Esophagus squamous epithelium (tissue), 5 donors: ENCODE results near the gene MYO18B. TPM values are rescaled to one million over a fixed set of nuclear protein-coding genes. Genes with fewer than 3 reads are reported as not detected.

Experiments used
- DNase-seq: peaks from one replicate; lab custom pipeline; 2025; lab: John Stamatoyannopoulos, UW
- H3K27ac ChIP-seq, 4 donors: fragments of 200-600 bp; sonication (generic); one replicate each; pipeline ENCODE4 v1.5.1; 2016 to 2019; ENCODE audit warnings: mild to moderate bottlenecking in 1 of 4
- H3K27me3 ChIP-seq, 4 donors: fragments of 200-600 bp; sonication (generic); 1 replicate in 3 of 4; 2 replicates in 1 of 4; pipeline versions ENCODE4 v1.5.1 to v1.6.0; 2017 to 2021; ENCODE audit warnings: antibody characterized with exemption in 1 of 4
- H3K36me3 ChIP-seq, 3 donors: fragments of 200-600 bp; sonication (generic); one replicate each; pipeline ENCODE4 v1.5.1; 2016 to 2019
- H3K4me1 ChIP-seq, 3 donors: fragments of 200-600 bp; sonication (generic); one replicate each; pipeline ENCODE4 v1.5.1; 2017 to 2019
- H3K4me3 ChIP-seq, 4 donors: fragments of 200-600 bp; sonication (generic); 1 replicate in 3 of 4; 2 replicates in 1 of 4; pipeline ENCODE4 v1.5.1; 2016 to 2019; ENCODE audit warnings: mild to moderate bottlenecking in 2 of 4, moderate library complexity in 1 of 4
- H3K9me3 ChIP-seq, 3 donors: fragments of 200-600 bp; sonication (generic); one replicate each; pipeline ENCODE4 v1.5.1; 2016 to 2019
- CTCF ChIP-seq, 6 experiments: fragments of 450-650 bp in 4 of 6; fragments of 200-600 bp in 2 of 6; sonication (generic) in 2 of 6; IDR thresholded peaks; one replicate each; pipeline ENCODE4 v1.5.1; 2016 to 2019; ENCODE audit warnings: antibody characterized with exemption in 6 of 6, mild to moderate bottlenecking in 4 of 6, moderate library complexity in 4 of 6
- POLR2A ChIP-seq, 4 donors: fragments of 450-650 bp; IDR thresholded peaks; one replicate each; pipeline ENCODE4 v1.6.1; 2017; ENCODE audit warnings: antibody characterized with exemption in 4 of 4, mild to moderate bottlenecking in 4 of 4, moderate library complexity in 3 of 4
- WGBS, 2 donors: methylation state at CpG; one replicate each; pipeline ENCODE4 v1.1.5; 2018; 5-methylcytosine and 5-hydroxymethylcytosine counted together
- intact Hi-C: fragments of 100-400 bp; cut with DNase I; formaldehyde crosslinking; loops from one replicate; pipeline ENCODE4 v1.15.0; 2022
- total RNA-seq, 4 donors: library from RNA; depleted of rRNA; stranded (reverse); fragments of >200 nt; gene quantifications; one replicate each; pipeline ENCODE4 v1.1.0, GENCODE V29; 2016
- donor health status: DM: yes; HTN: yes; CAD: no.

Gene MYO18B
- total RNA-seq, 4 donors from 2014 or later, result 0.06 to 2.5 (median 0.17) TPM

DNA sequence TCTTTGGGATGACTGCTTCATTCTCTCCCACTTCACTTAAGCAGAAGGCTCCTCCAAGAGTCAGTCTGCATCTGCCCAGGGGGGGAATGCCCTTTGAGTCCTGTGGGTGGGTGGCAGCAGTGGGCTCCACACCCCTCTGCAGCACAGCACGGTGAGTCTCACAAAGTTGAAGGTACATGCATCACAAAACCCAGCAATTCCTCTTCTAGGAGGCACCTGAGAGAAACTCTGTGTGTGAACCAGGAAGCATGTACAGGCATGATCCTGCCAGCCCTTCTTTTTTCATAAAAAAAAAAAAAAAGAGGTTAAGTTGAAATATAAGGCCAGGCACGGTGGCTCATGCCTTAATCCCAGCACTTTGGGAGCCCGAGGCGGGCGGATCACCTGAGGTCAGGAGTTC is 87.2 kb downstream of the MYO18B start:
- Histone ChIP-seq H3K27me3 (no peaks in the 10 kb centered on the region), H3K4me1 (no peaks in the 10 kb centered on the region), H3K27ac (no peak overlapping the region), H3K36me3 (no peaks in the 10 kb centered on the region), H3K4me3 (no peak overlapping the region), H3K9me3 (no peaks in the 10 kb centered on the region)
- 40 to 50% methylated on average over 4 of the region's 5 CpGs for WGBS, 2 donors
- no peak for DNase-seq
- intact Hi-C loops, result no loop called here
- TF ChIP-seq POLR2A (IDR thresholded peaks at IDR 0.05) (no peak), CTCF (IDR thresholded peaks at IDR 0.05) (no peak)

DNA sequence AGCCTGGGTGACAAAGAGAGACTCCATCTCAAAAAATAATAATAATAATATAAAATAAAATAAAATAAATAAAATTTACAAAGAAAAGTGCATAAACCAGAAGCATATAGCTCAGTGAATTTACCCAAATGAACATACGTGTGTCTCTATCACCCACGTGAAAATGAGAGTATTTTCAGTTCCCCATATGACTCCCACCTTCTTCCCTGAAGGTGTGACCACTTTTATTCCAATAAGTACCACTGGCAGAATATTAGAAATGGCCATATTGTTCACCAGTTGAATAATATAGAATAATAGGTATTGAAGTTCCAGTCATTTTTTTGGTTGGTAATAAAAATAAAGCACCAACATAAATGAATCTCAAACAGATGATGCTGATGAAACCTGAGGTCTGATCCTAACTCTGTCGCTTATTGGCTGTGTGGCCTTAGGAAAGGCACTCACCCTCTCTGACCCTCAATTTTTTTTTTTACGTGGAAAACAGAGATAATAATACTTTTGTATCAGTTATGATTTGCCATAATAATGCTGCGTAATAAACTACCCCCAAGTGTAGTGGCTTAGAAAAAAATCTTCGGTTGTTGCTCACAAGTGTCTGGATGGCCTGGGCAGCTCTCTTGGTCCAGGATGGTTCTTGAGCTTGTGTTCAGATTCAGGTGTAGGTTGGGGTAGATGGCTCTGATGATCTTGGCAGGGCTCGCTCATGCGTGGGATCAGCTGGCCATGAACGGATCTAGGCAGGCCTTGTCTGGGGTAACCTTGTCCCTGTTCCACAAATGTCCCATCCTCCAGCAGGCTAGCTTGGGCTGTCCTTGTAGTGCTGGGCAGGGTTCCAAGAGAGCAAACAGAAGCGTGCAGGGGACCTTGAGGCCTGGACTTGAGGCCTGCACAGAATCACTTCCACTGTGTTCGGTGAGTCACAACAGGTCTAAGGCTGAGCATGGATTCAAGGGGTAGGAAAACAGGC is 88.1 kb downstream of the MYO18B start:
- WGBS, 2 donors, result 83% methylated on average over 7 to 11 of the region's 11 CpGs
- H3K4me1 ChIP-seq, result no peaks in the 10 kb centered on the region
- no peaks in the 10 kb centered on the region for H3K27me3 ChIP-seq

GRCh38 chr22:25833091-25833490 is 91.1 kb downstream of the MYO18B start:
- Histone ChIP-seq H3K9me3 (no peaks in the 10 kb centered on the region), H3K27ac (no peak overlapping the region), H3K27me3 (no peaks in the 10 kb centered on the region), H3K36me3 (no peaks in the 10 kb centered on the region), H3K4me1 (no peaks in the 10 kb centered on the region), H3K4me3 (no peak overlapping the region)
- no peak for DNase-seq
- WGBS, 2 donors, result 67% methylated on average over 5 of the region's 5 CpGs; no CpG with 5 or more reads in 1 of the 2 donors
- intact Hi-C loops, result no loop called here
- TF ChIP-seq POLR2A (IDR thresholded peaks at IDR 0.05), result no peak
- TF ChIP-seq CTCF (IDR thresholded peaks at IDR 0.05), result no peak

More for the DNA sequence above, 88.1 kb downstream of the MYO18B start:
- Histone ChIP-seq H3K36me3 (no peaks in the 10 kb centered on the region), H3K9me3 (no peaks in the 10 kb centered on the region), H3K27ac (no peak overlapping the region), H3K4me3 (no peak overlapping the region)
- no peak for DNase-seq
- intact Hi-C loops, result no loop called here
- no peak for TF ChIP-seq CTCF (IDR thresholded peaks at IDR 0.05)
- TF ChIP-seq POLR2A (IDR thresholded peaks at IDR 0.05), result no peak

GRCh38 chr22:25833676-25834075 is 91.7 kb downstream of the MYO18B start:
- Histone ChIP-seq H3K27ac (no peak overlapping the region), H3K36me3 (no peaks in the 10 kb centered on the region), H3K9me3 (no peaks in the 10 kb centered on the region), H3K4me1 (no peaks in the 10 kb centered on the region), H3K27me3 (no peaks in the 10 kb centered on the region), H3K4me3 (no peak overlapping the region)
- intact Hi-C loops, result no loop called here
- WGBS, 2 donors, result 85 to 88% methylated on average over 2 of the region's 2 CpGs
- DNase-seq, result no peak
- TF ChIP-seq CTCF (IDR thresholded peaks at IDR 0.05) (no peak), POLR2A (IDR thresholded peaks at IDR 0.05) (no peak)

DNA sequence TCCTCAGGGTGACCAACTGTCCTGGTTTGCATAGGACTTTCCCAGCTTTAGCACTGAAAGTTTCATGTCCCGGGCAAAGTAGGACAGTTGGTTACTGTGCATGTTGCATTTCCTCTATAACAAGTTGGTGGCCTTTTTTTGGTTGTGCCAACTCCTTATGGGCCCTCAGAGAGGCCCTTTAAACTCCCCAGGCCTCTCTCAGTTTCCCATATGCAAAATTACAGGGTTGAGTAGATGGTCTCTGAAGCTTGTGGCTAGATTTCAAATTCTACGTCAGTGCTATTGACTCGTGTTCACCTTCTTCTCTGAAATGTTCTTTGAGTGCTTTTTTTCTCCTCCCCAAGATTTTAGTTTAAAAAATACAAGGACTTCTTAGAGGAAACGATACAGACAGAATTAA is 92.5 kb downstream of the MYO18B start:
- H3K36me3 ChIP-seq, result no peaks in the 10 kb centered on the region
- 60 to 94% methylated on average over 4 of the region's 4 CpGs for WGBS, 2 donors
- DNase-seq, result no peak
- no peaks in the 10 kb centered on the region for H3K27me3 ChIP-seq
- H3K4me3 ChIP-seq, result no peak overlapping the region
- no peak for TF ChIP-seq CTCF (IDR thresholded peaks at IDR 0.05)
- TF ChIP-seq POLR2A (IDR thresholded peaks at IDR 0.05), result no peak
- no peaks in the 10 kb centered on the region for H3K9me3 ChIP-seq
- intact Hi-C loops, result no loop called here
- H3K27ac ChIP-seq, result no peak overlapping the region
- no peaks in the 10 kb centered on the region for H3K4me1 ChIP-seq
